GM12892 (cell line): ENCODE data around the gene ATP8A2.

ENCODE experiments used
- DNase-seq: peaks from one replicate; pipeline ENCODE4 v3.0.0; 2011; ENCODE audit not compliant: insufficient read length
- FAIRE-seq: peaks from 2 replicates; lab custom pipeline; 2011; peaks lifted over from hg19 to GRCh38; lab: Jason Lieb, UNC
- POLR2A ChIP-seq: IDR thresholded peaks from 2 replicates; pipeline ENCODE4 v1.6.1; 2011; ENCODE audit warnings: low read depth, low read length, control low read depth
- POLR2AphosphoS5 ChIP-seq: IDR thresholded peaks from 2 replicates; pipeline ENCODE4 v1.6.1; 2011; ENCODE audit warnings: low read depth, low read length, control low read depth
- TAF1 ChIP-seq: IDR thresholded peaks from 2 replicates; pipeline ENCODE4 v1.6.1; 2011; ENCODE audit warnings: low read depth, mild to moderate bottlenecking, control low read depth, low read length, borderline replicate concordance

ATP8A2 gene

GRCh38 chr13:25365720-25366235 is 6.0 kb upstream of the ATP8A2 start:
- FAIRE-seq (no peak), DNase-seq (no peak)
- TF ChIP-seq POLR2A (no peak), POLR2AphosphoS5 (no peak), TAF1 (no peak)

GRCh38 chr13:25371158-25371874 is 458 bp upstream of the ATP8A2 start:
- FAIRE-seq (no peak), DNase-seq (no peak)
- no peak for TF ChIP-seq POLR2A
- no peak for TF ChIP-seq TAF1
- no peak for TF ChIP-seq POLR2AphosphoS5

- TF ChIP-seq POLR2A: no peak
- no peak for FAIRE-seq
- DNase-seq: no peak
These were observed 709 bp downstream of the ATP8A2 start for GRCh38 chr13:25372284-25373081.

GRCh38 chr13:25375727-25376358 is 4.1 kb downstream of the ATP8A2 start:
- FAIRE-seq (peak; percentile 48), DNase-seq (peak; percentile 34)
- TF ChIP-seq TAF1 (no peak), POLR2AphosphoS5 (no peak), POLR2A (no peak)

GRCh38 chr13:25377244-25377962 is 5.6 kb downstream of the ATP8A2 start:
- FAIRE-seq: no peak
- no peak for DNase-seq
- no peak for TF ChIP-seq TAF1
- TF ChIP-seq POLR2AphosphoS5: no peak
- no peak for TF ChIP-seq POLR2A

GRCh38 chr13:25378528-25378927 is 6.8 kb downstream of the ATP8A2 start:
- no peak for FAIRE-seq
- no peak for DNase-seq
- TF ChIP-seq TAF1 (no peak), POLR2AphosphoS5 (no peak), POLR2A (no peak)

GRCh38 chr13:25379011-25379410 is 7.2 kb downstream of the ATP8A2 start:
- TF ChIP-seq POLR2AphosphoS5 (no peak), TAF1 (no peak), POLR2A (no peak)
- DNase-seq (no peak), FAIRE-seq (no peak)

- DNase-seq (no peak), FAIRE-seq (no peak)
- TF ChIP-seq POLR2AphosphoS5: no peak
- no peak for TF ChIP-seq TAF1
- TF ChIP-seq POLR2A: no peak
These were observed 8.3 kb downstream of the ATP8A2 start for GRCh38 chr13:25380082-25380481.

- DNase-seq (no peak), FAIRE-seq (no peak)
- TF ChIP-seq POLR2AphosphoS5 (no peak), POLR2A (no peak), TAF1 (no peak)
These were observed 9.1 kb downstream of the ATP8A2 start for GRCh38 chr13:25380741-25381324.

- TF ChIP-seq POLR2AphosphoS5 (no peak), TAF1 (no peak), POLR2A (no peak)
- FAIRE-seq (no peak), DNase-seq (no peak)
These were observed 13.1 kb downstream of the ATP8A2 start for GRCh38 chr13:25384758-25385410.

- FAIRE-seq (no peak), DNase-seq (no peak)
- TF ChIP-seq TAF1 (no peak), POLR2AphosphoS5 (no peak), POLR2A (no peak)
These were observed 20.2 kb downstream of the ATP8A2 start for GRCh38 chr13:25391932-25392331.
